Calu3 (cell line): ENCODE data around the gene RNU2-63P. TPM values are rescaled to one million over a fixed set of nuclear protein-coding genes. Genes with fewer than 3 reads are reported as not detected.
A peak's percentile ranks its signal among the peaks of the same experiment; 100 is the strongest.

Experiments
- BruUV-seq: library from RNA; stranded (reverse); fragments of 400-500 nt; replicated peaks from 2 replicates; lab custom pipeline; 2021; lab: Mats Ljungman, UMichigan
- CTCF ChIA-PET: fragments of 300-600 bp; sonication (Branson Sonifier 250); formaldehyde crosslinking; loops from one replicate; lab custom pipeline; 2022; ENCODE audit warnings: antibody characterized with exemption; lab: Charles Lee
- DNase-seq: peaks from one replicate; pipeline ENCODE4 v3.0.0; 2022
- H3K27ac Mint-ChIP-seq: one replicate; pipeline ENCODE4 v1.8.0; 2022; ENCODE audit warnings: mixed read lengths; ENCODE audit not compliant: unreplicated experiment
- H3K27me3 Mint-ChIP-seq: one replicate; pipeline ENCODE4 v1.8.0; 2022; ENCODE audit warnings: mixed read lengths; ENCODE audit not compliant: unreplicated experiment
- H3K36me3 Mint-ChIP-seq: one replicate; pipeline ENCODE4 v1.8.0; 2022; ENCODE audit warnings: mild to moderate bottlenecking, moderate library complexity, mixed read lengths; ENCODE audit not compliant: insufficient read depth, unreplicated experiment
- H3K4me1 Mint-ChIP-seq: one replicate; pipeline ENCODE4 v1.8.0; 2022; ENCODE audit warnings: mild to moderate bottlenecking, low read depth, mixed read lengths; ENCODE audit not compliant: unreplicated experiment
- H3K4me3 Mint-ChIP-seq: one replicate; pipeline ENCODE4 v1.8.0; 2022; ENCODE audit warnings: mild to moderate bottlenecking, low read depth, moderate library complexity, mixed read lengths; ENCODE audit not compliant: unreplicated experiment
- H3K9me3 Mint-ChIP-seq: one replicate; pipeline ENCODE4 v1.8.0; 2022; ENCODE audit warnings: low read depth, mixed read lengths; ENCODE audit not compliant: unreplicated experiment
- CTCF ChIP-seq: fragments of 200-600 bp; IDR thresholded peaks from one replicate; pipeline ENCODE4 v1.8.0; 2022; ENCODE audit warnings: antibody characterized with exemption; ENCODE audit not compliant: unreplicated experiment
- intact Hi-C: fragments of 100-400 bp; cut with micrococcal nuclease; formaldehyde crosslinking; loops from one replicate; pipeline ENCODE4 v1.10.0; 2022; ENCODE audit not compliant: unreplicated experiment
- total RNA-seq: library from RNA; stranded (reverse); gene quantifications from 2 replicates; pipeline ENCODE4 v1.2.3, GENCODE V29; 2022

Gene RNU2-63P
- total RNA-seq, 1 experiment from 2014 or later: not detected

GRCh38 chr2:88016960-88017779 lies 823 bp upstream of the RNU2-63P start:
- TF ChIP-seq CTCF: no peak
- intact Hi-C loops: no loop called here
- DNase-seq: no peak
- CTCF ChIA-PET: no interaction called here
- peak overlapping the region; percentile 100 for H3K27ac Mint-ChIP-seq
- peaks cover 32% of the 10 kb centered on the region for H3K4me1 Mint-ChIP-seq
- no peaks in the 10 kb centered on the region for H3K9me3 Mint-ChIP-seq
- H3K4me3 Mint-ChIP-seq: peak overlapping the region; percentile 87
- BruUV-seq: no TSS peak
- peaks cover 21% of the 10 kb centered on the region for H3K36me3 Mint-ChIP-seq
- H3K27me3 Mint-ChIP-seq: no peaks in the 10 kb centered on the region

DNA sequence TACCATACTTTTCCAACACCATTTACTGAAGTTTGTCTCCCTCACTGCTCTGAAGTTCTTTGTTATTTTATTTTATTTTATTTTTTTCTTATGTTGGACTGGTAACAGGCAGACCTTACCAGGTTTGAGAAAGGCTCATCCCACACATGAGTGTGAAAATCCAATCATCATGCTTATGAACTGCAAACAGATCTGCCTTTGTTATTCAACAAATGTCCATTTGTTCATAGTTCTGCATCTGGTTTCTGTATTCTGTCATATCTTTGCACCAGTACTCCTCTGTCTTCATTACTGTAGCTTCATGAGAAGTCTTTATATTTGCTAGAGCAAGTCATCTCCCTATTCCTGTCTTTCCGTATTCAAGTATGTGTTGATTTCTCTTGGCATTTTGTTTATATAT lies 5.3 kb downstream of the RNU2-63P start:
- DNase-seq: no peak
- Mint-ChIP-seq H3K36me3 (peaks cover 5% of the 10 kb centered on the region), H3K27me3 (no peaks in the 10 kb centered on the region), H3K4me1 (peaks cover 2% of the 10 kb centered on the region), H3K9me3 (no peaks in the 10 kb centered on the region), H3K4me3 (no peak overlapping the region), H3K27ac (no peak overlapping the region)
- BruUV-seq: no TSS peak
- CTCF ChIA-PET: no interaction called here
- intact Hi-C loops: no loop called here
- no peak for TF ChIP-seq CTCF

DNA sequence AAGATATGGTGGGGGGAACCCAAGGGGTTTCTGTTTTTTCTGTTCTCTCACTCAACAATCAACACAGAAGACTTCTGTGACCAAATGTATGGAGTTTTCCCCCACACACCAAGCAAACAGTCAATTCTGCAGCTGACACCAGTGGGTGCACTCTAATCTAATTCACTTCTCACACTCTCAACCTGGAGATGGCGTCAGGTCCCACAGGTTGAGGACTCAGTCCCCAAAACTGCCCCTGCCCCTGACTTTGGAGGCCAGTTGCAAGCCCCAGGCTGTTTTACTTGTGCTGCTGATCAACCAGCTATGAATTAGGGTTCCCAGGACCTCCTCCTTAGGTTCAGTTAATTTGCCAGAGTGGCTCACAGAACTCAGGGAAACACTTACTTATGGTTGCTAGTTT lies 6.2 kb downstream of the RNU2-63P start:
- no peaks in the 10 kb centered on the region for H3K27me3 Mint-ChIP-seq
- H3K36me3 Mint-ChIP-seq: no peaks in the 10 kb centered on the region
- no TSS peak for BruUV-seq
- no peak overlapping the region for H3K27ac Mint-ChIP-seq
- no peaks in the 10 kb centered on the region for H3K9me3 Mint-ChIP-seq
- TF ChIP-seq CTCF: no peak
- DNase-seq: no peak
- H3K4me3 Mint-ChIP-seq: no peak overlapping the region
- intact Hi-C loops: no loop called here
- H3K4me1 Mint-ChIP-seq: no peaks in the 10 kb centered on the region
- CTCF ChIA-PET: no interaction called here

DNA sequence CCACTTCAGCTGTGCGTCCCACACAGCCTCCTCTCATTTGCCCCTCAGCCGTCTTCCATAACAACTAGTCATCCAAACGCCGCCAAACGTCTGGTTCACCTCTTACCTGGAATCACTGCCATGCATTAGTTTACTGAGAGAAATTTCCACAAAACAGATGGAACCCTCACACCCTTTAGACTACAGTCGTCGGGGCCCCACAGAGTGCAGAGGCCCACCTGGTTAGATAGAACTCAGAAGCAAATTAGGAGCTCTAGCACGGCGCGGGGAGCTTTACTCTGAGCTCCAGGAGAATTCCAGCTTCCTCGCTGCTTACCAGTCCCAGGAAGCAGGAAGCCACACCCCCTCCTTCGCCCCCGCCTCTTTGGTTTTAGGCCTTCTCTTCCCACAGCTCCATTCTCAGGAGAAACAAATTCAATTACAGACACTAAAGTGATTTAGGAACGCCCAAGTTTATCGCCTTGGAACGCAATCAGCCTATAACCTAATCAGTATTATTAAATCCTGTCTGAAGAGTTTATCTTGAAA lies 9.4 kb downstream of the RNU2-63P start:
- CTCF ChIA-PET: no interaction called here
- H3K27me3 Mint-ChIP-seq: no peaks in the 10 kb centered on the region
- no TSS peak for BruUV-seq
- no peaks in the 10 kb centered on the region for H3K36me3 Mint-ChIP-seq
- no peak for TF ChIP-seq CTCF
- intact Hi-C loops: no loop called here
- H3K4me3 Mint-ChIP-seq: no peak overlapping the region
- no peak for DNase-seq
- no peak overlapping the region for H3K27ac Mint-ChIP-seq
- H3K9me3 Mint-ChIP-seq: no peaks in the 10 kb centered on the region
- H3K4me1 Mint-ChIP-seq: no peaks in the 10 kb centered on the region
